Breast epithelium (tissue), 4 donors: ENCODE results near the gene C1orf210. TPM values are rescaled to one million over a fixed set of nuclear protein-coding genes. Genes with fewer than 3 reads are reported as not detected.

Experiments
- DNase-seq, 2 donors: peaks; one replicate each; pipeline ENCODE4 v3.0.0-alpha.2; 2019; ENCODE audit warnings: low spot score in 2 of 2
- H3K27ac ChIP-seq, 2 donors: fragments of 200-600 bp; sonication (generic) in 1 of 2; one replicate each; pipeline ENCODE4 v1.5.1; 2016 to 2019; ENCODE audit warnings: mild to moderate bottlenecking in 1 of 2
- H3K27me3 ChIP-seq, 2 donors: fragments of 200-600 bp; sonication (generic) in 1 of 2; one replicate each; pipeline versions ENCODE4 v1.5.1 to v1.6.0; 2017 to 2019; ENCODE audit warnings: control low read depth in 1 of 2, mild to moderate bottlenecking in 1 of 2
- H3K36me3 ChIP-seq: fragments of 200-600 bp; one replicate; pipeline ENCODE4 v1.5.1; 2019
- H3K4me1 ChIP-seq, 2 donors: fragments of 200-600 bp; sonication (generic); one replicate each; pipeline ENCODE4 v1.5.1; 2016 to 2019; ENCODE audit warnings: control low read depth in 1 of 2
- H3K4me3 ChIP-seq, 3 donors: fragments of 200-600 bp; sonication (generic); 1 replicate in 2 of 3; 2 replicates in 1 of 3; pipeline ENCODE4 v1.5.1; 2016 to 2019; ENCODE audit warnings: mild to moderate bottlenecking in 3 of 3, moderate library complexity in 2 of 3
- H3K9me3 ChIP-seq, 2 donors: fragments of 200-600 bp; sonication (generic) in 1 of 2; one replicate each; pipeline ENCODE4 v1.5.1; 2016 to 2019; ENCODE audit warnings: control low read depth in 1 of 2
- POLR2A ChIP-seq: fragments of 450-650 bp; IDR thresholded peaks from one replicate; pipeline ENCODE4 v1.6.1; 2016; ENCODE audit warnings: antibody characterized with exemption, mild to moderate bottlenecking, moderate library complexity
- POLR2AphosphoS5 ChIP-seq, 3 donors: sonication (generic); formaldehyde crosslinking; IDR thresholded peaks; one replicate each; pipeline ENCODE4 v1.6.1; 2017; ENCODE audit warnings: antibody characterized with exemption in 3 of 3
- intact Hi-C: fragments of 100-400 bp; cut with DNase I; formaldehyde crosslinking; loops from one replicate; pipeline ENCODE4 v1.15.1; 2023; ENCODE audit warnings: low total_unique reads
- total RNA-seq, 3 donors: library from RNA; depleted of rRNA; stranded (reverse); fragments of >200 nt; gene quantifications; one replicate each; pipeline ENCODE4 v1.1.0, GENCODE V29; 2016
- TF ChIP-seq, protein P1 (sequence below), 3 donors: fragments of 450-650 bp; IDR thresholded peaks; one replicate each; pipeline ENCODE4 v1.5.1; 2016 to 2017; ENCODE audit warnings: antibody characterized with exemption in 3 of 3, mild to moderate bottlenecking in 3 of 3, moderate library complexity in 3 of 3

The C1orf210 gene
- total RNA-seq, 3 donors from 2014 or later, result 7.2 to 31.3 TPM; not detected in 1

DNA sequence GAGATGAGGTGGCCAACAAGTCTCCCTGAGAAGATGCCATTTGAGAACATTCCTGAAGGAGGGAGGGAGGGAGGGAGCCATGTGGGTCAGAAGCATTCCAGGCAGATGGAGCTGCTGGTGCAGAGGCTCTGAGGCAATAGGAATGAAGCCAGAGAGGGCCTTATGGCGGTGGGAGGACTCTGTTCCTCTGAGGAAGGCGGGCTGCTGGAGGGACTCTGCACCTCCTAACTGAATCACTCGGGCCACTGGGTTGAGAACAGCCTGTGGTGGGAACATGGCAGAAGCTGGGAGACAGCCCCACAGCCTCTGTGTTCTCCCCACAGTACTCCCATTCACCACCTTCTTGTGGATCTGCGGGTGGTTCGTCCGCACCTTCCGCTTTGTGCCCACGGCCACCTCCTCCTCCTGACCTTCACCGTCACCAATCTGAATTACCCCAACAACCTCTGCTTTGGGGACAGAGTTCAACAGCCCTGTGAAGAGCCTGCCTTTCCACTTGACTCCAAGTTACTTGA is 18.0 kb downstream of the C1orf210 start:
- intact Hi-C loops, result no loop called here
- Histone ChIP-seq H3K9me3 (no peaks in the 10 kb centered on the region), H3K27ac (no peak overlapping the region), H3K4me3 (no peak overlapping the region), H3K4me1 (no peaks in the 10 kb centered on the region), H3K27me3 (no peaks in the 10 kb centered on the region), H3K36me3 (no peaks in the 10 kb centered on the region)
- peak in 1 of 2 donors; percentile 13 for DNase-seq
- TF ChIP-seq POLR2A, result no peak

DNA sequence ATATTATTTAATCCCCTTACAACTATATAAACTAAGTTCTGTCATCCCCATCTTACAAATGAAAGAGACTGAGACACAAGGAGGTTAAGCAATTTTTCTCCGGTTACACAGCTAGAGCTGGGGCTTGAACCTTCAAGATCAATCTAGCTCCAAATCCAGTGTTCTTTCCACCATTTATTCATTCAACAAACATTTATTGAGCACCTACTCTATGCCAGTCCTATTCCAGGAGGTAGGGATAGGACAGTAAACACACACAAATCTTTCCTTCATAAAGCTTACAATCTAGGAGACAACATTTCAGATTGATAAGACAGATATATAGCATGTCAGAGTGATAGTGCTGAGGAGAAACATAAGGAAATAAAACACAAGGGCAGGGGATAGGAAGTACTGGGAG is 18.5 kb downstream of the C1orf210 start:
- peak in 1 of 2 donors; percentile 7 for DNase-seq
- H3K9me3 ChIP-seq, result no peaks in the 10 kb centered on the region
- TF ChIP-seq, protein P1, sequence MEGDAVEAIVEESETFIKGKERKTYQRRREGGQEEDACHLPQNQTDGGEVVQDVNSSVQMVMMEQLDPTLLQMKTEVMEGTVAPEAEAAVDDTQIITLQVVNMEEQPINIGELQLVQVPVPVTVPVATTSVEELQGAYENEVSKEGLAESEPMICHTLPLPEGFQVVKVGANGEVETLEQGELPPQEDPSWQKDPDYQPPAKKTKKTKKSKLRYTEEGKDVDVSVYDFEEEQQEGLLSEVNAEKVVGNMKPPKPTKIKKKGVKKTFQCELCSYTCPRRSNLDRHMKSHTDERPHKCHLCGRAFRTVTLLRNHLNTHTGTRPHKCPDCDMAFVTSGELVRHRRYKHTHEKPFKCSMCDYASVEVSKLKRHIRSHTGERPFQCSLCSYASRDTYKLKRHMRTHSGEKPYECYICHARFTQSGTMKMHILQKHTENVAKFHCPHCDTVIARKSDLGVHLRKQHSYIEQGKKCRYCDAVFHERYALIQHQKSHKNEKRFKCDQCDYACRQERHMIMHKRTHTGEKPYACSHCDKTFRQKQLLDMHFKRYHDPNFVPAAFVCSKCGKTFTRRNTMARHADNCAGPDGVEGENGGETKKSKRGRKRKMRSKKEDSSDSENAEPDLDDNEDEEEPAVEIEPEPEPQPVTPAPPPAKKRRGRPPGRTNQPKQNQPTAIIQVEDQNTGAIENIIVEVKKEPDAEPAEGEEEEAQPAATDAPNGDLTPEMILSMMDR (IDR thresholded peaks at IDR 0.05), result no peak
- TF ChIP-seq POLR2A (no peak), POLR2AphosphoS5 (IDR thresholded peaks at IDR 0.05) (no peak)
- no peaks in the 10 kb centered on the region for H3K36me3 ChIP-seq
- intact Hi-C loops, result no loop called here
- H3K4me1 ChIP-seq, result no peaks in the 10 kb centered on the region
- no peak overlapping the region for H3K4me3 ChIP-seq
- no peaks in the 10 kb centered on the region for H3K27me3 ChIP-seq
- no peak overlapping the region for H3K27ac ChIP-seq

DNA sequence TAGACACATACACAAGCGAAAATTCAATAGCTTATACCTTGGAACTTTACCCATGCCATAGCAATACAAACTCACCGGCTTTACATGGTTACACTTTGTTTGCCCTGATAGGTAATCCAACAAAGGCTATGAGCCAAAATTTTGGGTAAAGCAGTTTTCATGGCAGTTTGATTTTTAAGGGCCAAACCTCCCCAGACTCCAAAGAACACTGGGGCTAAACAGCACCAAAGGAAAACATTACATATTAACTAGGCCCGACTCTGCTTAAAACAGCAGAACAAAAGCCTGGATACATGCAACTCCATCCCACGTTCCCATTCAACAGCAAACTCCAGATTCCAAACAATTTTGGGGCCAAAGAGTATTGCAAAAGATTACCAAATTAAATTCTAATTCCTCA is 19.9 kb downstream of the C1orf210 start:
- Histone ChIP-seq H3K27ac (no peak overlapping the region), H3K4me1 (no peaks in the 10 kb centered on the region), H3K27me3 (no peaks in the 10 kb centered on the region), H3K36me3 (no peaks in the 10 kb centered on the region), H3K4me3 (no peak overlapping the region), H3K9me3 (no peaks in the 10 kb centered on the region)
- no peak for DNase-seq
- intact Hi-C loops, result no loop called here
- TF ChIP-seq, protein P1 (IDR thresholded peaks at IDR 0.05), result no peak
- no peak for TF ChIP-seq POLR2A
- no peak for TF ChIP-seq POLR2AphosphoS5 (IDR thresholded peaks at IDR 0.05)

DNA sequence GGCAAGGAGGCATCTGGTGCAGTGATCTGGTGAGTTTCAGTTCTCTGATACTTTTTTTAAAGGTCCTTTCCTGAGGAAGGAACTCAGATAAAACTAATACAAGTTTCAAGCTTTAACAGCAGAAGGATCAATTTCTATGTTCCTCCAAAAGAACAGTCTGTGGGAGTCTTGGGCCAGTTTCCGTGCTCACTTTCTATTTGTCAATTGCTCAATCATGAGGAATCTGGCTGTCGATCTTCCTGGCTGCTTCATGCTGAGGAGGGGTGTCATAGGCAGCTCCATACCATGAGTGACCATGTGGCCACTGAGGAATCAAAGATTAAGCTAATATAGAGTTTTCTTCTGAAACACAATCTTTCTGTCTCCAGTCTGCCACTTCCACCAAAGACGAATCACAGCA is 27.0 kb downstream of the C1orf210 start:
- intact Hi-C loops, result no loop called here
- DNase-seq, result peak in 1 of 2 donors; percentile 4
- no peaks in the 10 kb centered on the region for H3K27me3 ChIP-seq
- no peaks in the 10 kb centered on the region for H3K4me1 ChIP-seq
- no peak overlapping the region for H3K4me3 ChIP-seq
- no peak overlapping the region for H3K27ac ChIP-seq
- no peaks in the 10 kb centered on the region for H3K9me3 ChIP-seq
- H3K36me3 ChIP-seq, result no peaks in the 10 kb centered on the region
- TF ChIP-seq, protein P1 (IDR thresholded peaks at IDR 0.05), result no peak
- TF ChIP-seq POLR2AphosphoS5 (IDR thresholded peaks at IDR 0.05), result no peak
- no peak for TF ChIP-seq POLR2A

DNA sequence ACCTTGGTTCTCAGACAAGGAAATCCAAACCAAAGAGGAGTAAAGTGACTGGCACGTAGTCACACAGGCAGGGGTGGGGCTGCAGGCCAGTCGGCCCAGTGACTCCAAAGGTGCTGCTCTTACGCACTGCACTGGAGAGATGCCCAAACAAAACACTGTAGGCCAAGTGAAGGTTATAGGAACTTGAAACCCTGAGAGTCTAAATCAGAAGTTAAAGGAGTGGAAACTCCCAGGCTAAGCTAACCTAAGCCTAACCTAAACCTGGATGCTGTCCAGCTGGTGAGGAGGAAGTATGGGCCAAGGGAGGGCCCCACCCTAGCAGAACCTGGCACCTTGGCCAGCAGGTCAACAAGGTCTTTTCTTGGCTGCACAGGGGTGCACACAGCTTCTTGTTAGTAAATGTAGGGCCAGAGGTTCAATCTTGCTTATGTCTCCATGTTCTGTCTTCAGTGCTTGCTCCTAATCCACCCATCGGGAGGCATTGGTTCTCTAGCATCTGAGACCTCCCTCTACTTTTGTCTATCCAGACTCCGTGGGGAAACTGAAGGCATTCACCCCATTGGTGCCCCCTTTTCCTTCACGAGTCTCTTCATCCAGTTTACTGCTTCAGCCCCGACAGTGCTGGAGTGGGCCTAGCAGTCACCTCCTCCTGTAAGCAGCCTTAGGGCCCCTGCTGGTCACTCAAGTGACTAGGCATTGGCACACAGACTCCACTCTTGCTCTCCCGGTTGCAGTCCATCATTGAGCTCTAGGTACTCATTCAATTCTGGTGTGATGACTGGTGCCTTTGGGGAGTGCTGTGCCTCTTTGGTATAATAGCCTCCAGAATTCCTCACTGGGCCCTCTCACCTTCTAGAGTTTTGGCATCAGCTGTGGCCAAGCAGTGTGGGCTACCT is 28.5 kb downstream of the C1orf210 start:
- DNase-seq, result peak; percentile 26 to 49
- intact Hi-C loops, result no loop called here
- Histone ChIP-seq H3K27ac (peak overlapping the region; percentile 45 to 68), H3K36me3 (no peaks in the 10 kb centered on the region), H3K9me3 (no peaks in the 10 kb centered on the region), H3K4me1 (no peaks in the 10 kb centered on the region), H3K4me3 (no peak overlapping the region), H3K27me3 (no peaks in the 10 kb centered on the region)
- TF ChIP-seq, protein P1 (IDR thresholded peaks at IDR 0.05), result no peak
- TF ChIP-seq POLR2A, result no peak
- TF ChIP-seq POLR2AphosphoS5 (IDR thresholded peaks at IDR 0.05), result no peak
